Prostate gland (tissue), 2 donors: Measurements from ENCODE around the gene CHST12.

Experiments
- POLR2A ChIP-seq: fragments of 450-650 bp; IDR thresholded peaks from one replicate; pipeline ENCODE4 v1.6.1; 2016; ENCODE audit warnings: antibody characterized with exemption, mild to moderate bottlenecking
- POLR2AphosphoS5 ChIP-seq: sonication (generic); formaldehyde crosslinking; IDR thresholded peaks from one replicate; pipeline ENCODE4 v1.6.1; 2017; ENCODE audit warnings: antibody characterized with exemption
- TF ChIP-seq, protein P1 (sequence below), 4 experiments: fragments of 200-600 bp in 2 of 4; fragments of 450-650 bp in 2 of 4; sonication (generic) in 2 of 4; IDR thresholded peaks; 1 replicate in 3 of 4; 2 replicates in 1 of 4; pipeline ENCODE4 v1.5.1; 2016 to 2019; ENCODE audit warnings: antibody characterized with exemption in 4 of 4, mild to moderate bottlenecking in 2 of 4, moderate library complexity in 2 of 4

DNA sequence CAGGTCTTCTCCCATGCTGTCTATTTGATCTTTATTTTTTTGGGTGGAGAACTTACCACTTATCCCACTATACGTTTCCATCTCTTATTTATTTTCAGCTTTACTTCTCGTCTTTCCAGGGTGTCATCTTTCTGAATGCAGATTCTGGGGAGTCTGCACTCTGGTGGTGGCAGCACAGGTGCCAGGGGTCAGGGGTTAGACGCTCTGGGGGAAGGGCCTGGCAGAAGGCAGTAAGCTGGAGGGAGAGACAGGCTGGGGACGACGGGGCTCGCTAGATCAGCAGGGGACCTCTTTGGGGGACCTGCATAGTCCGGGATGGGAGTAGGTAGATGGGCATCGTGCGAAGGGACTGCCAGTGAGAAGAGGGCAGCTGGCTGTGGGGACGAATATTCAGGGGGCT is 22.3 kb downstream of the CHST12 start:
- TF ChIP-seq, protein P1, sequence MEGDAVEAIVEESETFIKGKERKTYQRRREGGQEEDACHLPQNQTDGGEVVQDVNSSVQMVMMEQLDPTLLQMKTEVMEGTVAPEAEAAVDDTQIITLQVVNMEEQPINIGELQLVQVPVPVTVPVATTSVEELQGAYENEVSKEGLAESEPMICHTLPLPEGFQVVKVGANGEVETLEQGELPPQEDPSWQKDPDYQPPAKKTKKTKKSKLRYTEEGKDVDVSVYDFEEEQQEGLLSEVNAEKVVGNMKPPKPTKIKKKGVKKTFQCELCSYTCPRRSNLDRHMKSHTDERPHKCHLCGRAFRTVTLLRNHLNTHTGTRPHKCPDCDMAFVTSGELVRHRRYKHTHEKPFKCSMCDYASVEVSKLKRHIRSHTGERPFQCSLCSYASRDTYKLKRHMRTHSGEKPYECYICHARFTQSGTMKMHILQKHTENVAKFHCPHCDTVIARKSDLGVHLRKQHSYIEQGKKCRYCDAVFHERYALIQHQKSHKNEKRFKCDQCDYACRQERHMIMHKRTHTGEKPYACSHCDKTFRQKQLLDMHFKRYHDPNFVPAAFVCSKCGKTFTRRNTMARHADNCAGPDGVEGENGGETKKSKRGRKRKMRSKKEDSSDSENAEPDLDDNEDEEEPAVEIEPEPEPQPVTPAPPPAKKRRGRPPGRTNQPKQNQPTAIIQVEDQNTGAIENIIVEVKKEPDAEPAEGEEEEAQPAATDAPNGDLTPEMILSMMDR (IDR thresholded peaks at IDR 0.05), result no peak
- TF ChIP-seq POLR2A (no peak), POLR2AphosphoS5 (no peak)
